T-cell (primary cell): ENCODE measurements around the gene ARF3. TPM values are rescaled to one million over a fixed set of nuclear protein-coding genes. Genes with fewer than 3 reads are reported as not detected.

Experiments used
- ATAC-seq, 4 experiments: fragments of 200-7000 bp in 3 of 4; fragments of 150-1000 bp in 1 of 4; cut with Tn5 transposase; replicated peaks in 1 of 4; 1 replicate in 3 of 4; 2 replicates in 1 of 4; pipeline ENCODE4 v1.10.0; 2021; ENCODE audit warnings: moderate library complexity in 3 of 4, mild to moderate bottlenecking in 2 of 4, moderate number of reproducible peaks in 1 of 4
- CTCF ChIA-PET, 2 donors: fragments of 300-600 bp; sonication (Branson Sonifier 250); formaldehyde crosslinking; loops; one replicate each; lab custom pipeline; 2022; ENCODE audit warnings: antibody characterized with exemption in 2 of 2; lab: Charles Lee
- POLR2A ChIA-PET, 2 donors: fragments of 300-600 bp; sonication (Branson Sonifier 250); formaldehyde crosslinking; loops; one replicate each; lab custom pipeline; 2022; ENCODE audit warnings: antibody characterized with exemption in 2 of 2; lab: Charles Lee
- DNase-seq, 35 experiments: peaks; one replicate each; pipeline versions ENCODE4 v3.0.0 to v3.0.0-alpha.2; 2013 to 2023
- H3K27ac ChIP-seq: one replicate; pipeline ENCODE4 v1.5.1; 2013; ENCODE audit warnings: low read length
- H3K27me3 ChIP-seq, 2 experiments: replicated peaks in 1 of 2; 1 replicate in 1 of 2; 2 replicates in 1 of 2; pipeline versions ENCODE4 v1.6.1 to v1.7.0; 2013; ENCODE audit warnings: low read length in 1 of 2, mixed read lengths in 1 of 2; ENCODE audit not compliant: control insufficient read depth in 2 of 2, insufficient read depth in 2 of 2; ENCODE audit errors: extremely low read depth in 1 of 2
- H3K36me3 ChIP-seq, 2 donors: 1 replicate in 1 of 2; 2 replicates in 1 of 2; pipeline versions ENCODE4 v1.6.1 to v1.7.0; 2013; ENCODE audit warnings: low read length in 1 of 2; ENCODE audit not compliant: control insufficient read depth in 2 of 2, insufficient read depth in 1 of 2; ENCODE audit errors: extremely low read depth in 1 of 2
- H3K4me1 ChIP-seq, 2 experiments: 1 replicate in 1 of 2; 2 replicates in 1 of 2; pipeline versions ENCODE4 v1.6.1 to v1.7.0; 2013; ENCODE audit warnings: low read length in 2 of 2, mixed read lengths in 1 of 2; ENCODE audit not compliant: insufficient read depth in 2 of 2, control insufficient read depth in 1 of 2; ENCODE audit errors: extremely low read depth in 1 of 2
- H3K4me3 ChIP-seq, 2 donors: 1 replicate in 1 of 2; 2 replicates in 1 of 2; pipeline versions ENCODE4 v1.5.1 to v1.7.0; 2013; ENCODE audit warnings: mild to moderate bottlenecking in 2 of 2, low read length in 1 of 2, moderate library complexity in 1 of 2; ENCODE audit not compliant: control insufficient read depth in 1 of 2; ENCODE audit errors: extremely low read depth in 1 of 2
- H3K9me3 ChIP-seq: 2 replicates; pipeline ENCODE4 v1.7.0; 2013
- H3K27ac Mint-ChIP-seq, 2 donors: one replicate each; pipeline ENCODE4 v1.8.0; 2020 to 2021; ENCODE audit warnings: mild to moderate bottlenecking in 2 of 2, mixed read lengths in 2 of 2
- H3K27me3 Mint-ChIP-seq, 2 donors: one replicate each; pipeline ENCODE4 v1.8.0; 2021 to 2022; ENCODE audit warnings: mixed read lengths in 2 of 2
- H3K36me3 Mint-ChIP-seq: one replicate; pipeline ENCODE4 v1.8.0; 2021; ENCODE audit warnings: mixed read lengths
- H3K4me1 Mint-ChIP-seq, 3 donors: one replicate each; pipeline ENCODE4 v1.8.0; 2020 to 2022; ENCODE audit warnings: mixed read lengths in 3 of 3, mild to moderate bottlenecking in 1 of 3
- H3K4me3 Mint-ChIP-seq, 3 donors: one replicate each; pipeline ENCODE4 v1.8.0; 2020 to 2022; ENCODE audit warnings: mild to moderate bottlenecking in 3 of 3, mixed read lengths in 3 of 3, moderate library complexity in 3 of 3
- H3K9me3 Mint-ChIP-seq, 3 donors: one replicate each; pipeline ENCODE4 v1.8.0; 2020 to 2022; ENCODE audit warnings: mixed read lengths in 3 of 3
- WGBS: methylation state at CpG from one replicate; pipeline ENCODE4 v1.1.5; 2013; ENCODE audit warnings: missing lambda C conversion rate; ENCODE audit not compliant: insufficient coverage; 5-methylcytosine and 5-hydroxymethylcytosine counted together
- total RNA-seq, 35 experiments: library from RNA in 6 of 35; stranded (reverse) in 6 of 35; fragments of 120-200 nt in 1 of 35; gene quantifications; one replicate each; pipeline versions ENCODE4 v1.2.1 to v1.2.4 and lab custom pipeline; 2013 to 2026

ARF3 gene
- total RNA-seq, 5 donors from 2014 or later (not counting 1 experiment from before 2014, with no cell fraction given) = 63.6 to 82.9 (median 74.3) TPM

DNA sequence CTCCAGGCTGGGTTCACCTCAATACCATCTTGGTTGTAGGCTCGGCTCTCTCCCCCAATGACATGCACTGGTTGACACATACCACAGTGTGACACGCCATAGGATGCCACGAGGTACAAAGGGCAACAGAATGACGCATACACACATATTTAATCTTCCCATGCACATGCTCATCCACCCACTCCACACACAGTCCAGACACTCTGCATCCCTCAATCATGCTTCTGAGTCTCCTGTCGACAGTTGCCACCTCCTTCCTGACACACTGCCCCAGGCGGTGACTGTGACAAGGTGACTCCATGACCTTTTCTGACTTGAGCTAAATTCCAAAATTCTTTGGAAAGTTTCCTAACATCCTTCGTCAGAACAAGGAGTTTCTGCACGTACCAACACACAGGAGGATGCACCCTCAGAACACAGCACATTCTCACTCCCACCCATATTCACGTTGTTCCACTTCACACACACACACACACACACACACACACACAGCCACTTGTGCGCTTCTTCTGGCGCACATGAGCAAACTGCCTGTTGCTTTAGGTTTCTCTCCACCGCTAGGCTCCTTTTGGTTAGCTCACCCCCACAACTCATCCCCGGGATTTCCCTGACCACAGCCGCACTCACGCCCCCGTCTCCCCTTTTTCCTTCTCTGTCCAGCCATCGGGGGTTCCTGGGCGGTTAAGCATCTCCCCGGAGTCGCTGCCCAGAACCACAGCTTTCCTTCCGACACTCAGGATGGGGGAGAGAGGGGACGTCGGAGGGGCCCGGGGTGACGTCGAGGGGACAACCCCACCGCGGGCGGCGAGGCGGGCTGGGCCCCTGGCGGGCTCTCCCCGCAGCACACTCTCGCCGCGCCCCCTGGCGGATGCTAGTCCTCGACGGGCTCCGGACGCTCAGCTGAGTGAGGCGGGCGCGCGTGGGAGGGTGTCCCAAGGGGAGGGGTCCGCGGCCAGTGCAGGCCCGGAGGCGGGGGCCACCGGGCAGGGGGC lies 20.3 kb upstream of the ARF3 start:
- Mint-ChIP-seq H3K4me3 (peak overlapping the region; percentile 34 to 86 (median 41)), H3K27me3 (peaks cover 26 to 33% of the 10 kb centered on the region in 2 donors), H3K9me3 (no peaks in the 10 kb centered on the region), H3K4me1 (peaks cover 44 to 54% (median 54%) of the 10 kb centered on the region in 3 donors), H3K27ac (peak overlapping the region in 1 of 2 donors; percentile 39), H3K36me3 (no peaks in the 10 kb centered on the region)
- Histone ChIP-seq H3K36me3 (no peaks in the 10 kb centered on the region), H3K4me1 (peaks cover 20 to 63% of the 10 kb centered on the region in 2 experiments), H3K27me3 (peaks cover 10 to 60% of the 10 kb centered on the region in 2 experiments), H3K9me3 (no peaks in the 10 kb centered on the region), H3K27ac (no peak overlapping the region), H3K4me3 (no peak overlapping the region)
- POLR2A ChIA-PET = interaction anchor here (0.6 to 0.7 kb wide), 4 partner anchors 20 to 439 kb away, joined by 3 to 4 read pairs (median 3); partner anchors contain the start of gene ARF3 (in 1 of the 2)
- 6% methylated on average over 40 of the region's 50 CpGs for WGBS
- DNase-seq = peak in 34 of 35 experiments; percentile 60 to 91 (median 79)
- ATAC-seq = peak; percentile 36 to 61 (median 50)
- CTCF ChIA-PET = interaction anchor here (0.6 to 4.9 kb wide), 21 partner anchors 9 to 296 kb away, joined by 3 to 55 read pairs (median 4); partner anchors contain the start of genes ARF3 (in 2 of the 2), DDX23 (in 1 of the 2) and FKBP11 (in 1 of the 2)

DNA sequence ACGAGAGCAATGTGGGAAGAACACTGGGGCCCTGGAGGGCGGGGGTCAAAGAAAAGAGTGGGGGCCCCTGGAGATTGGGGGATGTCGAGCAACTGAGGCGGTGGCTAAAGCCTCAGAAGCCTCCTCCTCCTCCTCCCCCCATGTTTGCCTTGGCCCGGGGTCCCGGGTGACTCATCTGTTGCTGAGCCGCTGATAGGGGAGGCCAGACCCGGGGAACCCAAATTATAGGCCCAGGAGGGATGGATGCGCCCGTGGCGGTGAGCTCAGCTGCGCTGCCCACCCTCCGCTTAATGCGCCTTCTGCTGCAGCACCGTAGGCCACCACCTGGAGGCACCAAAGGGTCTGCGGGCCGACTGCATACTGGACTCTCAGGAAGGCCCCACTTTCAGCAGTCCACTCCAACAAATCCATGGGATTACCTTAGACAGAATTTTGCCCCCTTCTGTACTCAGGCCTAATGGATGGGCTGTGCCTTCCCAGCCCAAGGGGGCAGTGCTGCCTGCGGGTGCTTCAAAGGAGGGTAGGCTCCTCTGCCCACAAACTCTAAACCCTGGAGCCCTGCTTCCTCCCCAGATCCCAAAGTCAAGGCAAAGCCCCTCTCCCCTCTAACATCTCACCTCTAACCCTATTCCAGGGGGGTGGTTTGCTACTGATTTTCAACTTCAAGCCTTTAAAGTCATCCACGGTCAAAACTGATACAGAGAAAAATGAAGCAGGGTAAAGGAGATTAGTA lies 16.8 kb upstream of the ARF3 start:
- H3K27ac Mint-ChIP-seq = peak overlapping the region in 1 of 2 donors; percentile 1
- H3K27me3 Mint-ChIP-seq = peaks cover 41 to 55% of the 10 kb centered on the region in 2 donors
- H3K4me3 ChIP-seq = no peak overlapping the region
- no peaks in the 10 kb centered on the region for H3K36me3 ChIP-seq
- peaks cover 16 to 71% of the 10 kb centered on the region in 2 experiments for H3K27me3 ChIP-seq
- 25% methylated on average over 14 of the region's 19 CpGs for WGBS
- POLR2A ChIA-PET = interaction anchor here in 1 of 2 donors (0.6 kb wide), 1 partner anchor 1892 kb away, joined by 3 read pairs; no protein-coding TSS in a partner anchor
- H3K9me3 ChIP-seq = no peaks in the 10 kb centered on the region
- H3K36me3 Mint-ChIP-seq = no peaks in the 10 kb centered on the region
- no peaks in the 10 kb centered on the region for H3K9me3 Mint-ChIP-seq
- DNase-seq (peak in 6 of 35 experiments; percentile 32 to 60 (median 35)), ATAC-seq (no peak)
- peaks cover 41 to 51% (median 44%) of the 10 kb centered on the region in 3 donors for H3K4me1 Mint-ChIP-seq
- no peak overlapping the region for H3K27ac ChIP-seq
- no peak overlapping the region for H3K4me3 Mint-ChIP-seq
- CTCF ChIA-PET = interaction anchor here (0.7 to 1.1 kb wide), 2 partner anchors 121 to 1115 kb away, joined by 3 read pairs; no protein-coding TSS in a partner anchor
- peaks cover 16 to 65% of the 10 kb centered on the region in 2 experiments for H3K4me1 ChIP-seq

DNA sequence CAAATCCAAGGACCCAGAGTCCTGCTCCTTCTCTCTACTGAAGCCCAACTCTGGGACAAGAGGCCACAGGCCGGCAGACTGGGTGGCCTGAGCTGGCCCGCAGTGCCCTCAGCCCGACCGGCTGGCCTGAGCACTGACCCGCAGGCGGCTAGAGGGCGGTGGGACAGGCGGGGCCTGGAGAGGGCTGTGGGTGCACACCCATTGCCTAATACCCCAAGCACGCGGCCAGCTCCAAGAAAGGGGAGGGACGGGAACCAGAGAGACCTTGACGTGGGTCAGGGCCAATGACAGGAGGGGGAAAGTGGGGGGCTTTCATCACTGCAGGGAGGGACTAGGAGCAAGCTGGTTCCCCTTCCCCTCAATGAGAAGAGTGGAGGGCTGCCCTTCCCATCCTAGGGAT lies 16.2 kb upstream of the ARF3 start:
- no peak for ATAC-seq
- 61% methylated on average over 5 of the region's 12 CpGs for WGBS
- no peaks in the 10 kb centered on the region for H3K36me3 ChIP-seq
- H3K9me3 ChIP-seq = no peaks in the 10 kb centered on the region
- H3K4me3 Mint-ChIP-seq = no peak overlapping the region
- H3K27ac ChIP-seq = no peak overlapping the region
- peaks cover 16 to 66% of the 10 kb centered on the region in 2 experiments for H3K27me3 ChIP-seq
- H3K4me1 Mint-ChIP-seq = peaks cover 35 to 49% (median 40%) of the 10 kb centered on the region in 3 donors
- H3K4me1 ChIP-seq = peaks cover 11 to 59% of the 10 kb centered on the region in 2 experiments
- H3K4me3 ChIP-seq = no peak overlapping the region
- H3K27ac Mint-ChIP-seq = no peak overlapping the region
- CTCF ChIA-PET = interaction anchor here (0.6 to 1.1 kb wide), 3 partner anchors 19 to 121 kb away, joined by 3 to 13 read pairs (median 6); no protein-coding TSS in a partner anchor
- H3K36me3 Mint-ChIP-seq = no peaks in the 10 kb centered on the region
- POLR2A ChIA-PET = interaction anchor here in 1 of 2 donors (0.6 kb wide), 1 partner anchor 1891 kb away, joined by 3 read pairs; no protein-coding TSS in a partner anchor
- H3K27me3 Mint-ChIP-seq = peaks cover 37 to 52% of the 10 kb centered on the region in 2 donors
- H3K9me3 Mint-ChIP-seq = no peaks in the 10 kb centered on the region
- no peak for DNase-seq

DNA sequence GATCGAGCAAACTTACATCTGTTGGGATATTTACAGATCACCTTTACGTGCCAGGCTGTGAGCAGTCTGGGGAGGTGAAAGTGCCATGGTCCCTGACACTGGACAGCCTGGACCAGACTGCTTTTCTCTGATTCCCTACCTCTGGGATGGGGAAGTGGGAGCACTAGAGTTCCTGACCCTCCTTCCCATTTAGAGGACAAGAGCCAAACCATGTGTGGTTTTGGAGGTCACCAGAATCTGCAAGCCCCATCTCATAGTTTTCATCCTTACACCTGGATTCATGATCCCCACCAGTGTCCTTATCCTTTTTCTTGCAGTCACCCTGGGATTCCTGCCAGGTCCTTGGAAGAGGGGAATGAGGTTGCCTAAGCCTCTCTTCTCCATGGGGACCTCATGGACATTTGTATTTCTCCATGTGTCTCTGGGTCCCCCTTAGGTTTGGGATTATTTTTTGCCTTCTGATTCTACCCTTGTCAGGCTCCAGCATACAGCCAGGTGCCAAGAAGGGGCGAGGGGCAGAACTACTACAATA lies 15.7 kb upstream of the ARF3 start:
- no peaks in the 10 kb centered on the region for H3K36me3 Mint-ChIP-seq
- Histone ChIP-seq H3K27me3 (peaks cover 16 to 62% of the 10 kb centered on the region in 2 experiments), H3K9me3 (no peaks in the 10 kb centered on the region), H3K4me3 (no peak overlapping the region), H3K36me3 (no peaks in the 10 kb centered on the region), H3K4me1 (peaks cover 7 to 54% of the 10 kb centered on the region in 2 experiments), H3K27ac (no peak overlapping the region)
- H3K4me1 Mint-ChIP-seq = peaks cover 35 to 47% (median 39%) of the 10 kb centered on the region in 3 donors
- DNase-seq (no peak), ATAC-seq (no peak)
- no peak overlapping the region for H3K4me3 Mint-ChIP-seq
- ChIA-PET CTCF (interaction anchor here in 1 of 2 donors (0.6 kb wide), 2 partner anchors 19 to 60 kb away, joined by 6 to 13 read pairs; no protein-coding TSS in a partner anchor), POLR2A (no interaction called here)
- H3K27me3 Mint-ChIP-seq = peaks cover 37 to 52% of the 10 kb centered on the region in 2 donors
- WGBS = 20% methylated on average over 3 of the region's 3 CpGs
- H3K27ac Mint-ChIP-seq = no peak overlapping the region
- no peaks in the 10 kb centered on the region for H3K9me3 Mint-ChIP-seq

DNA sequence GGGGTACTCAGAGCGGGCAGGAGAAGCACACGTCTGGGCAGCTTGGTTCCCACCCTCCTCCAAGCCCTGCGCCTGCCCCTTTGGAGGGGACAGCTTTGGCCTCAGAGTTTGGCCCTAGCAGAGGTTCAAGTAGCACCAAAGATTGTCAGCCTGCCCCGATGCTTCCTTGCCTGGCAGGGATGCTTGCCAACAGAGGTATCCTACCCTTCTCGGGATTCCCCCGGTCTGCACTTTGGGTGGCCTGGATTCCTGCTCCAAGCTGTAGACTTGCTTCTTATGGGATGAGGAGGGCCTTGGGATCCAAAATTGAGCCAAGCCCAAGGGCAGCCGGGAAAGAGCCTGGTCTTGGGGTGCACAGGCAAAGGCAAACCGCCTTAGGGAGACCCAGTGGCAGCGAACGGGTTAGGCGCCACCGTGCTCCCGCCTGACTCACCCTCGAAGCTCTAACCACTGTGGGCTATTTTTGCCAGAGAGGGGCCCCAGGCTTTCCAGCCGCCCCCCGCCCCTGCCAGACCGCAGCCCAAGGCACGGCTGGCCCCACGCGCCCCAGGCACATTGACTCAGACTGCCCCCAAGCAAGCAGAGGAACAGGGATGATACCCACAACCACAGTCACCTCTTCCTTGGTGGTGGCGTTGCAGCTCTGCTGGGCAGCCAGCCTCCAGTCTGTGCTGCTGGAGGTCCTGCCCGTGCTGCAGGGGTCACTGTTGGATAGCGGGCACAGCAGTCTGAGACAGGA lies 15.1 kb upstream of the ARF3 start:
- Histone ChIP-seq H3K27ac (no peak overlapping the region), H3K4me3 (peak overlapping the region in 1 of 2 donors; percentile 11), H3K9me3 (no peaks in the 10 kb centered on the region), H3K4me1 (peaks cover 7 to 47% of the 10 kb centered on the region in 2 experiments), H3K27me3 (peaks cover 13 to 57% of the 10 kb centered on the region in 2 experiments), H3K36me3 (no peaks in the 10 kb centered on the region)
- H3K27ac Mint-ChIP-seq = no peak overlapping the region
- peaks cover 35 to 46% of the 10 kb centered on the region in 2 donors for H3K27me3 Mint-ChIP-seq
- DNase-seq = no peak
- peak overlapping the region in 2 of 3 donors; percentile 64 to 82 for H3K4me3 Mint-ChIP-seq
- no peaks in the 10 kb centered on the region for H3K9me3 Mint-ChIP-seq
- H3K36me3 Mint-ChIP-seq = no peaks in the 10 kb centered on the region
- H3K4me1 Mint-ChIP-seq = peaks cover 29 to 42% (median 33%) of the 10 kb centered on the region in 3 donors
- ChIA-PET CTCF (no interaction called here), POLR2A (no interaction called here)
- ATAC-seq = no peak
- WGBS = 13% methylated on average over 23 of the region's 23 CpGs
